GM21786 (cell line): ENCODE measurements around the gene EYS.
"Not testable (repeated sequence)": the region's sequence is repeated elsewhere in the genome, so short reads cannot be mapped to it uniquely, and the experiment has no call there.

ENCODE experiments used
- ATAC-seq: cut with Tn5 transposase; IDR thresholded peaks from one replicate; pipeline ENCODE4 v1.9.1; 2021; ENCODE audit not compliant: unreplicated experiment

EYS gene

GRCh38 chr6:64257586-64257985, 1449.4 kb downstream of the EYS start:
- no peak for ATAC-seq

DNA sequence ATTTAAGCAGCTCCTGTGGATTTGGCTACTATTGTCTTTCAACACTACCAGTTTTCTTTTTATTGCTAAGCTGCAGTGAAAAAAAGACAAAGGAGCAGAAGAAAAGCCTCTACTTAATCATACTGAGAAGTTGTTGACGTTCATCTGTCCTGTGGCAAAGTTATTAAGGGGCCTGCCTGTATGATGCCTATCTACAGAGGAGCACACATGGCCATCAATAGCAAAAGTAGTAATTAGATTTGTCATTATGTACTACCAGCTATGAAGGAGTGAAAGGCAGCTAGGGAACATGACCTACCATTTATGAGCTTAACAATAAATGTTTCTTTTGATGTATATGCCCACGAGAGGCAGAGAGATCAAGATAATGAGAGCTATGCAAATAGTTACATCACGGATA, 1450.5 kb downstream of the EYS start:
- no peak for ATAC-seq

DNA sequence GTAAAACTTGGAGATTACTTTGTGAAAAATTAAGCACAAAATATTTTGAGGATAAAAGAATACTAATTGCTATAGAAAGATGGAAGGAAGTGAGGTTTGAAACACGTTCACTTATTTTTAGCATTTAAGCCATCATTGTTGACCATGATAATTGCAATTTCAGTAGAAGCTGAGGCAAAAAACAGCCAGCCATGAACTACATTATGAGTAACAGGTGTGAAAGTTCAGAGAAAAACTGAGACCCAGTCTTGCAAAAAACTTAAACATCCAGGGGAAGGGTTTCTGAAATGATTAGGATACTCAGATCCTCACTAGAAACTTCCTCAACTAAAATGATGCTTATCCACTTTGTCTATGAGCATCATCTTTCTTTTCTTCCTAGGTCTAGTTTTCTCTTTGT, 1452.0 kb downstream of the EYS start:
- ATAC-seq: peak; percentile 39

GRCh38 chr6:64254558-64254957, 1452.5 kb downstream of the EYS start:
- ATAC-seq: no peak

DNA sequence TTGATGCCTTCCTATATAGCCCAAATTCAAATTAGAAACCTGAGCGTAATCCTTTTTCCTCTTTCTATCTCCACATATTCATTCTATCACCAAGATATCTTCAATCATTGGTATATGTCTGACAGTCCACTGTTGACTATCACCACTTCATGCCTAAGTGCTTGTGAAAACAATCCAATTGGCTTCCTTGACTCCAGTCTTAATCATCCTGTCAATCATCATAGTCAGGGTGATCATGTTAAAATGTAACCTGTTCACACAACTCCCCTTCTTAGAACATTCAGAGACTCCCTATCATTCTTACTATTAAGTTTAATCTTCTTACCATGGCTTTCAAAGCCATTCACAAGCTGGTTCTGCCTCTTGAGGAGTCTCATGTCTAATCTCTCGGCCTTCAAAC, 1454.8 kb downstream of the EYS start:
- no peak for ATAC-seq

GRCh38 chr6:64250126-64250525, 1456.9 kb downstream of the EYS start:
- no peak for ATAC-seq

DNA sequence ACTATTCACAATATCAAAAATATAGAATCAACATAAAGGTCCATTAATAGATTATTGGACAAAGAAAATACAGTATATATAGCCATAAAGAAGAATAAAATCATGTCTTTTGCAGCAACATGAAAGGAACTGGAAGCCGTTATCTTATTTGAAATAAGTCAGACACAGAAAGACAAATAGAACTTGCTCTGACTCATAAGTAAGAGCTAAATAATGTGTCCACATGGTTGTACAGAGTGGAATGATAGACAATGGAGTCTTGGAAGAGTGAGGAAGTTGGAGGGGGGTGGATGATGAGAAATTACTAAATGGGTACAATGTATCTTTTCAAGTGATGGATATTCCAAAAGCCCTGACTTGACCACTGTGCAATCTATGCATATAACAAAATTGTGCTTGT, 1457.9 kb downstream of the EYS start:
- ATAC-seq: no peak

GRCh38 chr6:64243618-64244017, 1463.4 kb downstream of the EYS start:
- ATAC-seq: no peak

GRCh38 chr6:64238908-64239307, 1468.1 kb downstream of the EYS start:
- not testable (repeated sequence) for ATAC-seq

GRCh38 chr6:64238071-64238470, 1469.0 kb downstream of the EYS start:
- ATAC-seq: no peak

- no peak for ATAC-seq
These were observed 1473.3 kb downstream of the EYS start for GRCh38 chr6:64233746-64234145.

- no peak for ATAC-seq
These were observed 1475.1 kb downstream of the EYS start for GRCh38 chr6:64231928-64232327.

GRCh38 chr6:64230530-64230929, 1476.5 kb downstream of the EYS start:
- ATAC-seq: no peak

DNA sequence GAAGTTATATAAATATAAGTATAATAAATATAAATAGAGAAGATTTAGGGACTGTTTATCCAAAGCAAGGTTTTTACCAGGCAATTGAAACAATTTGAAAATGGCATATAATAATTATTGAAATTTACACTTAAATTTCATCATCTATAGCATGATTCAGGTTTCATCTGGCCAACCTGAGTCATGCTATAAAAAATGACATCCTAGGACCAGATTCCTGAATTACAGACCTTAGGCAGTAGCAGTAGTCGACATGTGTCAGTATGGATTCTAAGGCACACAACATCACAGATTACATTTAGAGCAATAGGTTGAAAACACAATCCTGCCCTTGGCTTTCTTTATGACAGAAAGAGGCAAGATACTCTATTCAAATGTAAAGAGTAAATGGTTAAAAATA, 1479.2 kb downstream of the EYS start:
- ATAC-seq: no peak

- ATAC-seq: no peak
These were observed 1481.5 kb downstream of the EYS start for GRCh38 chr6:64225503-64225902.

GRCh38 chr6:64224819-64225218, 1482.2 kb downstream of the EYS start:
- no peak for ATAC-seq

GRCh38 chr6:64221776-64222175, 1485.2 kb downstream of the EYS start:
- ATAC-seq: peak; percentile 42

DNA sequence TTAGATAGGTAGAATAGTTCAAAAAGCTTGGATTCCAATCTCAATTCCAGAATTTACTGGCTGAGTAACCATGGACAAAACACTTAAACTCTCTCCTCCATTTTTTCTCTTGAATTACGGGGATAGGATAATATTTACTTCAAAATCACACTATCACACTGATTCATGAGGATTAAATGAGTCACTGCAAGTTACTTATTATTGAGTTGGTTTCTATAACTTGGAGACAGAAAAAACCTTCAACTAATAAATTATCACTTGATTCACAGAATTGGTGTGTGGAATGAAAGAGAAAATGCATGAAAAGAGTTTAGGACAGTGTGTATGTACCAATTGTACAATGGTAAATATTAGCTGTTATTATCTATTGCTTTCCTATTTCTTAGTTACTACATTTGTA, 1486.2 kb downstream of the EYS start:
- no peak for ATAC-seq

- ATAC-seq: peak; percentile 62
These were observed 1489.1 kb downstream of the EYS start for GRCh38 chr6:64217721-64218620.

DNA sequence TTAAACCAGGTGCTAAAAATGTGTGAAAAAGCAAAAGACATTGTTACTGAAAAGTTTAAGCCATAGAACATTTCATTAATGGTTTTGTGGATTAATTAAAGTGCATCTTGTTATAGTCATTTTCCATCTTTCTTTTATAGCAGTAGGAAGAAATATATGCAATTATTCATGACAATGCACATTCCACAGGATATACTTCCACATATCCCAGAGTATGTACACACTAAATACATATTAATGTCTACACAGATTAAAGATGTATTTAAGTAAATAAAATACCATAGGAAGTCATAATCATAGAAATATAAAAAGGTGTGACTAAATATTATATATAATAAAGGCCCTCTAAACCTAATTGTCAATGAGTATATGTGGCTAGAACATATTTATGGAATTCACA, 1492.7 kb downstream of the EYS start:
- ATAC-seq: no peak

DNA sequence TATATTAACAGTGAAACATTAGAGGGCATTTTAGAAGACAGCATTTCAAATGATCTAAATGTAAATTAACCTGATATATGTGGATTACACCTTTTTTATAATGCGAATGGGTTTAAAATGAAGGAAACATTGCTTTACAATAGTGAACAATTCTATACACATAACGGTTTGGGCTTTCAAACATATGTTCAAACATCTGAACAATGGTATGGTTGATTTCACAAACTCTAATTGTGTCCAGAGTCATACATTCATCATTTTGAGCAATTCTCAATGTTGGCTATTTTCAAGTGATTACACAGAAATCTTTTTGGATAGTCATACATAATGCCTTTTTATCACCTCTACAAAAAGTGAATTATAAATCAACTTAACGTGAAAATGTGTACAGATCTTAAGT, 1493.3 kb downstream of the EYS start:
- ATAC-seq: no peak

- ATAC-seq: no peak
These were observed 1509.8 kb downstream of the EYS start for GRCh38 chr6:64197246-64197645.

DNA sequence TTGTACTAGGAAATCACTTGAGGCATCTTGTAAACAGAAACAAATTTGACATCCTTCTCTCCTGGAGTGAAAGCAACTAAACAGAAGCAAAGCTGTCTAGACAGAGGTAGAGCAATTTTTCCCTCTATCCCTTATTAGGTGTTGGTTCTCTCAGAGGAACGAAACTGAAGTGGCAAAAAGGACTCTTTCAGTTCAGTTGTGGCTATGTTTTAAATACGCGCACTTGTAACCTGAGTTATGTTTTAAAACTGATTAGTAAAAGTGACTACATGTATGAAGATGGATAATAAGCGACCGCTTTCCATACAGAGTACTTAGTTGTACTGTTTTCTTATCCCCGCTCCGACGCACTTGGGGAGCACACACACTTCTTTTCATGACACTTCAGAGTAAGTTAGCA, 1520.4 kb downstream of the EYS start:
- no peak for ATAC-seq
